Naive B cell (primary cell): Measurements from ENCODE around the gene ESRRA. TPM values are rescaled to one million over a fixed set of nuclear protein-coding genes. Genes with fewer than 3 reads are reported as not detected.

Experiments used
- ATAC-seq, 2 donors: fragments of 150-1000 bp; cut with Tn5 transposase; 2 replicates each; pipeline ENCODE4 v1.10.0; 2021; ENCODE audit warnings: low read depth in 2 of 2, mild to moderate bottlenecking in 2 of 2, moderate library complexity in 2 of 2
- DNase-seq: peaks from one replicate; pipeline ENCODE4 v3.0.0; 2022
- H3K27ac Mint-ChIP-seq, 6 donors: one replicate each; pipeline ENCODE4 v1.8.0; 2020 to 2022; ENCODE audit warnings: mild to moderate bottlenecking in 6 of 6, mixed read lengths in 6 of 6, moderate library complexity in 5 of 6, inconsistent platforms in 2 of 6
- H3K27me3 Mint-ChIP-seq, 3 donors: one replicate each; pipeline ENCODE4 v1.8.0; 2021 to 2022; ENCODE audit warnings: mixed read lengths in 3 of 3, mild to moderate bottlenecking in 1 of 3
- H3K36me3 Mint-ChIP-seq, 2 donors: one replicate each; pipeline ENCODE4 v1.8.0; 2020 to 2022; ENCODE audit warnings: mixed read lengths in 2 of 2, inconsistent platforms in 1 of 2, mild to moderate bottlenecking in 1 of 2
- H3K4me1 Mint-ChIP-seq, 3 donors: one replicate each; pipeline ENCODE4 v1.8.0; 2020 to 2022; ENCODE audit warnings: mixed read lengths in 3 of 3, inconsistent platforms in 1 of 3, mild to moderate bottlenecking in 1 of 3, moderate library complexity in 1 of 3
- H3K4me3 Mint-ChIP-seq, 8 donors: one replicate each; pipeline ENCODE4 v1.8.0; 2020 to 2022; ENCODE audit warnings: mild to moderate bottlenecking in 8 of 8, mixed read lengths in 8 of 8, moderate library complexity in 8 of 8, inconsistent platforms in 2 of 8
- H3K9me3 Mint-ChIP-seq, 7 donors: one replicate each; pipeline ENCODE4 v1.8.0; 2020 to 2022; ENCODE audit warnings: mixed read lengths in 7 of 7, mild to moderate bottlenecking in 5 of 7, inconsistent platforms in 2 of 7, moderate library complexity in 1 of 7
- polyA plus RNA-seq, 6 donors: library from polyadenylated mRNA; unstranded; fragments of 300-500 nt; fragmentation: Illumina TruSeq; gene quantifications; one replicate each; pipeline ENCODE4 v1.2.3, GENCODE V29; 2021; ENCODE audit warnings: low read depth in 6 of 6

ESRRA gene
- polyA plus RNA-seq, 6 donors from 2014 or later = 3.4 to 8.5 (median 6.5) TPM

DNA sequence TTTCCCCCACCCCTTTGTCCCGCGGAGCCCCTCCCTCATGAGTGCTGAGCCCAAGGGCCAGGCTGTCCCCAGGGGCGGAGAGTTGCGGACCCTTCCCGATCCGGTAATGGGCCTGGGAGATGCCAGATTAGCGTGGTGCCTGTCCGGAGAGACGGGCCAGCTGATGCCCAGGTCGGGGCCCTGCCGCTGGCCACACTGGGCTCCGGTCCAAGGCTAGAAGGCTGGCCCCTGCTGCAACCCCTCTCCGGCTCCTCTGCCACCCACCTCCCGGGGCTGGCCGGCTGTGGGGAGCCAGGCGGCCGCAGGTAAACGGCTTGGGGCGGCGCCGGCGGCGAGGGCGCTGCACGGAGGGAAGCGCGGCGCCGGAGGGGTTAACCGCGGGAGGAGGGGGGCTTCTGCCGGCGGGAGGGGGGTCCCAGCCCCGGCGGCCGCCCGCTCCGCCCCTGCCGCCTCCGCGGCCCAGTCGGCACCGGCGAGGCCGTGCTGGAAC lies 14.0 kb upstream of the ESRRA start, which contains the start of gene KCNK4:
KCNK4 (plus strand) TSS at position 41 of the 490 bp plus-strand sequence. CDS start 1,717 bp downstream, outside the sequence.
- no peak for ATAC-seq
- Mint-ChIP-seq H3K4me1 (peaks cover 15 to 19% (median 16%) of the 10 kb centered on the region in 3 donors), H3K9me3 (no peaks in the 10 kb centered on the region), H3K27me3 (peaks cover 34 to 51% (median 38%) of the 10 kb centered on the region in 3 donors), H3K27ac (peak within 1 kb of the TSS in 3 of 6 donors; percentile 19 to 62 (median 22)), H3K4me3 (peak within 1 kb of the TSS; percentile 56 to 88 (median 80)), H3K36me3 (peaks cover 0 to 7% of the 10 kb centered on the region in 2 donors)
- no peak for DNase-seq

DNA sequence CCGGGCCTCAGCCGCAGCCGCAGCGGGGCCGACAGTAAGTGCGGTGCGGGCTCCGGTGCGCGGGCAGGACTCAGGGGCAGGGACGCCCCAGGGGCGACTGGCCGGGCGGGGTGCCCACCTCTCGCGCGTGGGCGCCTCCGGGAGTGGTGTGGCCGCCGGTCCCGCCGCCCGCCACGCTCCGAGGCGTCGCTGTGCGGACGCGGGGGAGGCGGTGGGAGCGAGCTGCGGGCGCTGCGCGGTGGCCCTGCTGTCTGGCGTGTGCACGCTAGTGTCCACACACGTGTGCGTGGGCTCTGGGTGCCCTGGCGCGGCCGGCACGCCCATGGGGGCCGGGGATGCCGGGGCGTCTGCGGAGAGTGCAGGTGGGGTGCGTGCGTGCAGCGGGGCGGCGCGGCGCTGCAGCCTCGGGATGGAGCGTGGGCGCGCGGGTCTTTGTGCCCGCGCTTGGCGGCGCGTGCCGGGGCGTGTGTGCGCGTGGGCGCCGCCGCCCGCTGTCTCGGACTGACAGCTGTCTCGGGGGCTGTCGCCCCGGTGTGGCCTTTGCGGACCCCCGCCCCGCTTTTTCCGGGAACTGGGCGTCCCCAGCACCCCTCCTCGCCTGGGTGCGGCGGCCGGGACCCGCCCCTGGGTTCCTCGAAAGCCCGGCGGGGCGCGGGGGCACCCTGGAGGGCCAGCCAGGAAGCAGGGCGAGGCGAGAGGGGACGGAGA lies 13.4 kb upstream of the ESRRA start:
- Mint-ChIP-seq H3K4me3 (peak overlapping the region in 2 of 8 donors; percentile 37 to 78), H3K27me3 (peaks cover 39 to 57% (median 44%) of the 10 kb centered on the region in 3 donors), H3K27ac (peak overlapping the region in 1 of 6 donors; percentile 68), H3K9me3 (no peaks in the 10 kb centered on the region), H3K4me1 (peaks cover 9 to 17% (median 10%) of the 10 kb centered on the region in 3 donors), H3K36me3 (peaks cover 0 to 7% of the 10 kb centered on the region in 2 donors)
- ATAC-seq (peak; percentile 65 to 73), DNase-seq (peak; percentile 18)

DNA sequence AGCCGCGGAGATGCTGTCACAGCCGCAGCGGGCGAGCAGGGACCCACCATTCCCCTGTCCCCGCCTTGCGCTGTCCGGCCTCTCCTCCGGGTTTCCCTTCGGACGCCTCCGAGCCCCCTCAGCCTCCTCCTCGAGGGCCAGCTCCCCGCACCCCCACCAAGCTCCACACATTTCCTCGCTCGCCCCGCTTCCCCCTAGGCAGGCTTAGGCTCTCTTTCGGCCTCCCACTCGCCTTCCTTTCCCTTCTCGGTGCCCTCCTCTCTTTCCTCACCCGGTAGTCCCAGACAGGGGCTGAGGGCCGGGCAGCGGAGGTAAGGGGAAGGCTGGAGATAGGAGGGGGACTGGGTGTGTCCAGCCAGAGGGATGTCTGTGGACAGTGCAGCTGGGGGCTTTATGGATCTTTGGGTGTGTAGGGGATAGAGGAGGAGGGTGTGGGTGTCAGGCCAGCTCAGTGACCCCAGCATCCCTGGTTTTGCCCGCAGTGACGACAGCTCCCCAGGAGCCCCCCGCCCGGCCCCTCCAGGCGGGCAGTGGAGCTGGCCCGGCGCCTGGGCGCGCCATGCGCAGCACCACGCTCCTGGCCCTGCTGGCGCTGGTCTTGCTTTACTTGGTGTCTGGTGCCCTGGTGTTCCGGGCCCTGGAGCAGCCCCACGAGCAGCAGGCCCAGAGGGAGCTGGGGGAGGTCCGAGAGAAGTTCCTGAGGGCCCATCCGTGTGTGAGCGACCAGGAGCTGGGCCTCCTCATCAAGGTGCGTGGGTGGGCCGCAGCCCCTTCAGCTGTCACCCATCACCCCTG lies 12.7 kb upstream of the ESRRA start:
- ATAC-seq (peak in 1 of 2 donors; percentile 15), DNase-seq (no peak)
- Mint-ChIP-seq H3K9me3 (no peaks in the 10 kb centered on the region), H3K4me3 (peak overlapping the region in 7 of 8 donors; percentile 37 to 84 (median 70)), H3K27me3 (peaks cover 45 to 64% (median 51%) of the 10 kb centered on the region in 3 donors), H3K36me3 (peaks cover 0 to 7% of the 10 kb centered on the region in 2 donors), H3K4me1 (peaks cover 12 to 24% (median 13%) of the 10 kb centered on the region in 3 donors), H3K27ac (peak overlapping the region in 2 of 6 donors; percentile 58 to 68)

DNA sequence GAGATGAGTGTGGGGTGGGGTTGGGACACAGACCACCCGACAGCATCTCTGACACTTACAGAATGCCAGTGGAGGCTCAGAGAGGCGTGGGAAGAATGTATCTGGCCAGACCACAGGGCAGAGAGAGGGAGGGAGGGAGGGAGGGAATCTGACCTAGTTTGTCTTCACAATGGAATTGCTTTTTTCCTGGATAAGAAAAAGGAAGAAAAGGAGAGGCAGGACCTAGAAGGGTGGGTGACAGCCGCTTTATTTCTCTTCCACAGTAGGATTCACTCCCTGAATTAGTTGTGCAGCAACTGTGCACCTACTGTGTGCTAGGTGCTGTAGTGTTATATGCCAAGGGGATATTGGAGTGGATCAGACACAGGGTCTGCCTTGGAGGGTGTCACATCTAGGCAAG lies 10.6 kb upstream of the ESRRA start:
- H3K27me3 Mint-ChIP-seq = peaks cover 54 to 84% (median 68%) of the 10 kb centered on the region in 3 donors
- no peak overlapping the region for H3K27ac Mint-ChIP-seq
- ATAC-seq (no peak), DNase-seq (no peak)
- H3K4me1 Mint-ChIP-seq = peaks cover 18 to 35% (median 23%) of the 10 kb centered on the region in 3 donors
- no peaks in the 10 kb centered on the region for H3K9me3 Mint-ChIP-seq
- peaks cover 0 to 7% of the 10 kb centered on the region in 2 donors for H3K36me3 Mint-ChIP-seq
- H3K4me3 Mint-ChIP-seq = peak overlapping the region in 1 of 8 donors; percentile 57

DNA sequence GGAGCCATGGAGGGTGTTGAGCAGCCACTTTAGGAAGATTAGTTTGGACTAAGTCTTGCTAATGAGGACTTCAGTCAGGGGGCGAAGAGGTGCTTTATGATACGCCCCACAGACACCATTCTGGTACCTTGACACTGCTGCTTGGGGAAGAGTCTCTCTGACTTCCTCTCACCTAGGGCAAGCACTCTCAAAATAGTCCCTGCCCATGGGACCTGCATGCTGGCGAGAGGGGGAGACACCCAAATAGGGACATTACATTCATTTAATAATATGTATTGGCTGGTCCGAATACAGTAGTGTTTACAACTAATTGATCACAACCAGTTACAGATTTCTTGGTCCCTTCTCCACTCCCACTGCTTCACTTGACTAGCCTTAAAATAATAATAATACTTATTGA lies 9.6 kb upstream of the ESRRA start:
- DNase-seq (no peak), ATAC-seq (no peak)
- H3K27ac Mint-ChIP-seq = no peak overlapping the region
- peaks cover 23 to 41% (median 28%) of the 10 kb centered on the region in 3 donors for H3K4me1 Mint-ChIP-seq
- H3K9me3 Mint-ChIP-seq = no peaks in the 10 kb centered on the region
- H3K27me3 Mint-ChIP-seq = peaks cover 55 to 88% (median 73%) of the 10 kb centered on the region in 3 donors
- peaks cover 0 to 3% of the 10 kb centered on the region in 2 donors for H3K36me3 Mint-ChIP-seq
- H3K4me3 Mint-ChIP-seq = peak overlapping the region in 1 of 8 donors; percentile 30

DNA sequence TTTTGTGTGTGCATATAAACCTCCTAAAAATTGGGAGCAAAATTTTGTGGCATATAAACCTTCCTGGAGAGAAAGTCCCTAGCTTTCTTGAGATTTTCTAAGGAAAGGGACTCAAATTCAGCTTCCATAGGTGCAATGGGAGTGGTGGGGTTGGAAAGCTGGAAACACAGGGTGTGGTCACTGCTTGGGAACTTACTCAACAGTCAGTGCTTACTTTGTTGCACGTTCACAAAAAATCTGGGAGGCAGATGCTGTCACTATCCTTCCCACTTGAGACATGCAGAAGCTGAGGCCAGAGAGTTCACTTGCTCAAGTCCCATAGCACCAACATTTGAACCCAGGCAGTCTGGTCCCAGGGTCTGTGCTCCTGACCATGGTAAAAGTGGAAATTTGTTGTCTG lies 9.1 kb upstream of the ESRRA start:
- H3K9me3 Mint-ChIP-seq = no peaks in the 10 kb centered on the region
- ATAC-seq = no peak
- H3K27me3 Mint-ChIP-seq = peaks cover 58 to 87% (median 72%) of the 10 kb centered on the region in 3 donors
- H3K27ac Mint-ChIP-seq = no peak overlapping the region
- H3K36me3 Mint-ChIP-seq = no peaks in the 10 kb centered on the region
- peaks cover 21 to 42% (median 31%) of the 10 kb centered on the region in 3 donors for H3K4me1 Mint-ChIP-seq
- H3K4me3 Mint-ChIP-seq = peak overlapping the region in 1 of 8 donors; percentile 30
- DNase-seq = no peak

DNA sequence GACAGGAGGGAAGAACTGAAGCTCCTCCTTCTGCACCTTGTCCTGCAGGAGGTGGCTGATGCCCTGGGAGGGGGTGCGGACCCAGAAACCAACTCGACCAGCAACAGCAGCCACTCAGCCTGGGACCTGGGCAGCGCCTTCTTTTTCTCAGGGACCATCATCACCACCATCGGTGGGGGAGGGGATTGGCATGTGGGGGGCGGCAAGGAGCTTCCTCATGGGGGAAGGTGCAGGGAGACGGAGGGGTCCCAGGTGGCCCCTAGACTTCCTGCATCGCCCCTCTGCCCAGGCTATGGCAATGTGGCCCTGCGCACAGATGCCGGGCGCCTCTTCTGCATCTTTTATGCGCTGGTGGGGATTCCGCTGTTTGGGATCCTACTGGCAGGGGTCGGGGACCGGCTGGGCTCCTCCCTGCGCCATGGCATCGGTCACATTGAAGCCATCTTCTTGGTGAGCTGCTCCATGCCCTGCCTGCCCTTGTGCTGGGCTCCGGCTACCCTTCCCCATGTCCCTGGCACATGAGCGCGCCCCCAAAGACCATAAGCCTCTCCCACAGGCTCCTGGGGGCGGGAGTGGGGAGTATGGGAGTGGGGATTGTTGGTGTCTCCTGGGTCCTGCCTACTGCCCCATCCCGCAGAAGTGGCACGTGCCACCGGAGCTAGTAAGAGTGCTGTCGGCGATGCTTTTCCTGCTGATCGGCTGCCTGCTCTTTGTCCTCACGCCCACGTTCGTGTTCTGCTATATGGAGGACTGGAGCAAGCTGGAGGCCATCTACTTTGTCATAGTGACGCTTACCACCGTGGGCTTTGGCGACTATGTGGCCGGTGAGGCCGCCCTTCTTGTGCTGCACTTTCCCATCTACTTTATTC lies 8.3 kb upstream of the ESRRA start:
- Mint-ChIP-seq H3K4me3 (peak overlapping the region in 2 of 8 donors; percentile 30 to 31), H3K9me3 (no peaks in the 10 kb centered on the region), H3K4me1 (peaks cover 21 to 43% (median 37%) of the 10 kb centered on the region in 3 donors), H3K27ac (peak overlapping the region in 1 of 6 donors; percentile 33), H3K27me3 (peaks cover 58 to 87% (median 72%) of the 10 kb centered on the region in 3 donors), H3K36me3 (no peaks in the 10 kb centered on the region)
- ATAC-seq = no peak
- no peak for DNase-seq

DNA sequence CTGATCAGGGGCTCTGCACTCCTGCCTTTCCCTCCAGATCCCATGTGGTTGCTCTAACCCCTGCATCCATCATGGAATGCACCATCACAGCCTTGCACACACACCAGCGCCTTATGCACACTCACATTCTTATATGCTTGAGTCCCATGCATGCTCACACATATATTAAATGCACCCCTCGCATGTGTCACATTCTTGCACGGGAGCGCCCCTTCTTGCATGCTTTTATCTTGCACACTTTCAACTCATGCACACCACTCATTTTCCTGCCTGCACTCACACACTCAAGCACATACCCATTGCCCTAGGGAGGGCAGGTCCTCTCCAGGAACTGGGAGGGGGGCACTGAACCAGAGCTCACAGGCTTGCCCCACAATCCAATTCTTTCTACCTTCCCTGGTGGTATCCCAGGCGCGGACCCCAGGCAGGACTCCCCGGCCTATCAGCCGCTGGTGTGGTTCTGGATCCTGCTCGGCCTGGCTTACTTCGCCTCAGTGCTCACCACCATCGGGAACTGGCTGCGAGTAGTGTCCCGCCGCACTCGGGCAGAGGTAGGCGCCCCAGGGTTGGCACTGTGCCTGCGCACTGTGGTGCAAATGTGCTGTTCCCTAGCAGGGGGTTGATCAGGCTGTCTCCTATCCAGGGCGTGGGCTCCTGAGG lies 7.5 kb upstream of the ESRRA start:
- peaks cover 58 to 83% (median 66%) of the 10 kb centered on the region in 3 donors for H3K27me3 Mint-ChIP-seq

DNA sequence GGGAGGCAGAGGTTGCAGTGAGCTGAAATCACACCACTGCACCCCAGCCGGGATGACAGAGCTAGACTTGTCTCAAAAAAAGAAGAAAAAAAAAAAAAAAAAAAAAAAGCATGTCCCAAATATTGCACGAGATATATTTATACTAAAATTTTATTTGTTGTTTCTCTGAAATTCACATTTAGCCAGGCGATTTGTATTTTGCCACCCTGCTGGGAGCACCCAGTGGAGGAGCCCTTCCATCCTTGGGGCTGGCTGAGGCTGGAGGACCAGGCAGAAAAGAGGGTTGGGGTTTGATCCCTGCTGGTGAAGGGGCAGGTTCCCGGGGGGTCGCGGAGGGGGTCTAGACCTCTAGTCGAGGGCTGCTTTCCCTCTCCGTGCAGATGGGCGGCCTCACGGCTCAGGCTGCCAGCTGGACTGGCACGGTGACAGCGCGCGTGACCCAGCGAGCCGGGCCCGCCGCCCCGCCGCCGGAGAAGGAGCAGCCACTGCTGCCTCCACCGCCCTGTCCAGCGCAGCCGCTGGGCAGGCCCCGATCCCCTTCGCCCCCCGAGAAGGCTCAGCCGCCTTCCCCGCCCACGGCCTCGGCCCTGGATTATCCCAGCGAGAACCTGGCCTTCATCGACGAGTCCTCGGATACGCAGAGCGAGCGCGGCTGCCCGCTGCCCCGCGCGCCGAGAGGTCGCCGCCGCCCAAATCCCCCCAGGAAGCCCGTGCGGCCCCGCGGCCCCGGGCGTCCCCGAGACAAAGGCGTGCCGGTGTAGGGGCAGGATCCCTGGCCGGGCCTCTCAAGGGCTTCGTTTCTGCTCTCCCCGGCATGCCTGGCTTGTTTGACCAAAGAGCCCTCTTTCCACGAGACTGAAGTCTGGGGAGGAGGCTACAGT lies 6.1 kb upstream of the ESRRA start:
- Mint-ChIP-seq H3K27me3 (peaks cover 51 to 76% (median 61%) of the 10 kb centered on the region in 3 donors), H3K4me1 (peaks cover 17 to 44% (median 40%) of the 10 kb centered on the region in 3 donors), H3K36me3 (no peaks in the 10 kb centered on the region), H3K9me3 (no peaks in the 10 kb centered on the region), H3K27ac (peak overlapping the region in 5 of 6 donors; percentile 62 to 99 (median 69)), H3K4me3 (peak overlapping the region; percentile 22 to 87 (median 76))
- no peak for ATAC-seq
- DNase-seq = no peak

More for the DNA sequence above, 7.5 kb upstream of the ESRRA start:
- Mint-ChIP-seq H3K4me1 (peaks cover 17 to 38% (median 33%) of the 10 kb centered on the region in 3 donors), H3K9me3 (no peaks in the 10 kb centered on the region), H3K36me3 (no peaks in the 10 kb centered on the region), H3K27ac (peak overlapping the region in 2 of 6 donors; percentile 83 to 95), H3K4me3 (peak overlapping the region in 2 of 8 donors; percentile 25 to 29)
- ATAC-seq (no peak), DNase-seq (no peak)

DNA sequence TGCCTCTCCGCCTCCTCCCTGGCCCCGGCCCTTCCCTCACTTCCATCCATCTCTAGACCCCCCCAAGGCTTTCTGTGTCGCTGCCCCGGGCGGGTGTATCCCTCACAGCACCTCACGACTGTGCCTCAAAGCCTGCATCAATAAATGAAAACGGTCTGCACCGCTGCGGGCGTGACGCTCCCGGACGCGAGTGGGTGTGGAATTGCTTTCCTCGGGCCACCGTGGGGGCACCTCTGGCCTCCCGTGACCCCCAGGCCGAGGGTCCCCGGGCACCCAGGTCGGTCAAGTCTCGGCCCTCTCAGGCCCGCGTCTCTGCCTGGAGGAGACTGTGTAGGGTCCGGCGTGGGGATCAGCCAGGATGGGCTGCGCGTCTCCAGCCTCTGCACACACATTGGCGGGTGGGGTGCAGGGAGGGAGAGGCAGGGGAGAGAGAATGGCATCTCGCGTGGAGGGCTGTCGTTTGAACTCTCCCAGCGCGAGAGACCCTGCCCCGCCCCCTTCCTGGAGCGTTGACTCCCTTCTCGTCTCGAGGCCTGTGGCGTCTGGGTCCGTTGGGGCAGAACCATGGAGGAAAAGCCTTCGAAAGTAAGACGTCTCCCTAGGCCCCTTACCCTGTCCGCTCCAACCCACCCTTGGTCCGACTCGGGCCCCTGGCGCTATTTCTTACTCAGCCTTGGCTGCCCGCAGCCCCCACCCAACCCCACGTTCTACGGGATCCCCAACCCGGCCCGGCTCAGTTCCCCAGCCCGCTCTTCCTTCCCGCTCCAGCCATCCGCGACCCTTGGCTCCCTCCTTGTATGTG lies 5.3 kb upstream of the ESRRA start, which contains the start of gene CATSPERZ:
CATSPERZ (plus strand) TSS at position 512 of the 802 bp plus-strand sequence; CDS start at position 565, 53 bp downstream.
- Mint-ChIP-seq H3K36me3 (no peaks in the 10 kb centered on the region), H3K27me3 (peaks cover 49 to 70% (median 53%) of the 10 kb centered on the region in 3 donors), H3K9me3 (no peaks in the 10 kb centered on the region), H3K4me1 (peaks cover 17 to 48% (median 44%) of the 10 kb centered on the region in 3 donors), H3K27ac (peak within 1 kb of the TSS; percentile 88 to 99 (median 96)), H3K4me3 (peak within 1 kb of the TSS; percentile 79 to 93 (median 88))
- no peak for ATAC-seq
- DNase-seq = no peak
